Kidney (tissue), 14 donors: ENCODE measurements around the gene ATF7. TPM values are rescaled to one million over a fixed set of nuclear protein-coding genes. Genes with fewer than 3 reads are reported as not detected.

Source experiments
- DNase-seq, 5 donors: peaks; one replicate each; pipeline ENCODE4 v3.0.0-alpha.2; 2013 to 2020
- FAIRE-seq: peaks from 2 replicates; lab custom pipeline; 2012; peaks lifted over from hg19 to GRCh38; lab: Jason Lieb, UNC
- H3K27ac ChIP-seq, 2 donors: one replicate each; pipeline ENCODE4 v1.7.0; 2013; ENCODE audit warnings: low read depth in 2 of 2, low read length in 2 of 2, inconsistent platforms in 1 of 2
- H3K27me3 ChIP-seq: one replicate; pipeline ENCODE4 v1.7.1; 2013; ENCODE audit warnings: low read length, inconsistent platforms; ENCODE audit not compliant: control insufficient read depth, insufficient read depth
- H3K36me3 ChIP-seq, 3 donors: one replicate each; pipeline versions ENCODE4 v1.7.0 to v1.7.1; 2013; ENCODE audit warnings: low read length in 3 of 3, control low read depth in 1 of 3, inconsistent platforms in 1 of 3; ENCODE audit not compliant: insufficient read depth in 3 of 3, control insufficient read depth in 2 of 3
- H3K4me1 ChIP-seq, 3 donors: one replicate each; pipeline versions ENCODE4 v1.7.0 to v1.7.1; 2013; ENCODE audit warnings: low read length in 3 of 3, inconsistent platforms in 1 of 3, low read depth in 1 of 3; ENCODE audit not compliant: control insufficient read depth in 2 of 3, insufficient read depth in 2 of 3
- H3K4me3 ChIP-seq, 3 donors: one replicate each; pipeline versions ENCODE4 v1.7.0 to v1.8.1; 2013; ENCODE audit warnings: low read length in 3 of 3, control low read depth in 1 of 3, inconsistent platforms in 1 of 3
- H3K9ac ChIP-seq, 3 donors: one replicate each; pipeline versions ENCODE4 v1.7.0 to v1.7.1; 2013; ENCODE audit warnings: low read length in 3 of 3, control low read depth in 1 of 3, inconsistent platforms in 1 of 3
- H3K9me3 ChIP-seq, 3 donors: one replicate each; pipeline versions ENCODE4 v1.7.0 to v1.7.1; 2013; ENCODE audit warnings: low read length in 3 of 3, control low read depth in 1 of 3, inconsistent platforms in 1 of 3; ENCODE audit not compliant: control insufficient read depth in 2 of 3, insufficient read depth in 1 of 3
- intact Hi-C: fragments of 100-400 bp; cut with DNase I; formaldehyde crosslinking; loops from one replicate; pipeline ENCODE4 v1.11.1; 2022
- polyA plus RNA-seq: library from polyadenylated mRNA; stranded (reverse); fragments of 350-450 nt; fragmentation: Illumina TruSeq; extraction: RNeasy Lipid Tissue Mini Kit (QIAGEN cat#74804); gene quantifications from one replicate; pipeline ENCODE4 v1.2.3, GENCODE V29; 2014; ENCODE audit warnings: low read depth, low replicate concordance; ENCODE audit not compliant: insufficient read depth
- total RNA-seq: library from RNA; stranded (reverse); fragmentation: NEBNext Ultra II Directional; extraction: Animal tissue kit (Norgen Biotek cat#: 25700); gene quantifications from one replicate; pipeline ENCODE4 v1.2.1, GENCODE V29; 2021
- TF ChIP-seq, protein P1 (sequence below): IDR thresholded peaks from 3 replicates; pipeline ENCODE4 v1.5.1; 2012; ENCODE audit warnings: mild to moderate bottlenecking, moderate library complexity, borderline replicate concordance; ENCODE audit not compliant: insufficient read depth; ENCODE audit errors: extremely low read depth
- donor health status: control.
- donor health status: control.
- donor health status: control.
- donor health status: control.
- donor health status: control.
- donor health status: DM: yes; HTN: yes; CAD: no.
- donor health status: Normal renal cell carcinoma (clear cell type).

ATF7 gene
- total and polyA plus RNA-seq, 2 donors from 2014 or later = 16.2 to 54.7 TPM

GRCh38 chr12:53560351-53560750 lies 65.8 kb downstream of the ATF7 start:
- DNase-seq (peak in 2 of 5 donors; percentile 37 to 78), FAIRE-seq (no peak)
- Histone ChIP-seq H3K27ac (peak overlapping the region in 1 of 2 donors; percentile 3), H3K4me3 (no peak overlapping the region), H3K27me3 (no peaks in the 10 kb centered on the region), H3K4me1 (peaks cover 0 to 5% (median 0%) of the 10 kb centered on the region in 3 donors), H3K9ac (no peak overlapping the region), H3K36me3 (no peaks in the 10 kb centered on the region), H3K9me3 (no peaks in the 10 kb centered on the region)
- intact Hi-C loops = no loop called here
- TF ChIP-seq, protein P1, sequence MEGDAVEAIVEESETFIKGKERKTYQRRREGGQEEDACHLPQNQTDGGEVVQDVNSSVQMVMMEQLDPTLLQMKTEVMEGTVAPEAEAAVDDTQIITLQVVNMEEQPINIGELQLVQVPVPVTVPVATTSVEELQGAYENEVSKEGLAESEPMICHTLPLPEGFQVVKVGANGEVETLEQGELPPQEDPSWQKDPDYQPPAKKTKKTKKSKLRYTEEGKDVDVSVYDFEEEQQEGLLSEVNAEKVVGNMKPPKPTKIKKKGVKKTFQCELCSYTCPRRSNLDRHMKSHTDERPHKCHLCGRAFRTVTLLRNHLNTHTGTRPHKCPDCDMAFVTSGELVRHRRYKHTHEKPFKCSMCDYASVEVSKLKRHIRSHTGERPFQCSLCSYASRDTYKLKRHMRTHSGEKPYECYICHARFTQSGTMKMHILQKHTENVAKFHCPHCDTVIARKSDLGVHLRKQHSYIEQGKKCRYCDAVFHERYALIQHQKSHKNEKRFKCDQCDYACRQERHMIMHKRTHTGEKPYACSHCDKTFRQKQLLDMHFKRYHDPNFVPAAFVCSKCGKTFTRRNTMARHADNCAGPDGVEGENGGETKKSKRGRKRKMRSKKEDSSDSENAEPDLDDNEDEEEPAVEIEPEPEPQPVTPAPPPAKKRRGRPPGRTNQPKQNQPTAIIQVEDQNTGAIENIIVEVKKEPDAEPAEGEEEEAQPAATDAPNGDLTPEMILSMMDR = no peak

GRCh38 chr12:53558631-53559030 lies 67.6 kb downstream of the ATF7 start:
- Histone ChIP-seq H3K9me3 (no peaks in the 10 kb centered on the region), H3K4me1 (no peaks in the 10 kb centered on the region), H3K27ac (no peak overlapping the region), H3K9ac (no peak overlapping the region), H3K36me3 (no peaks in the 10 kb centered on the region), H3K27me3 (no peaks in the 10 kb centered on the region), H3K4me3 (no peak overlapping the region)
- FAIRE-seq (no peak), DNase-seq (no peak)
- intact Hi-C loops = no loop called here
- TF ChIP-seq, protein P1 = no peak

- TF ChIP-seq, protein P1 = no peak
- DNase-seq = peak in 2 of 5 donors; percentile 13 to 54
- FAIRE-seq = no peak
- no peak overlapping the region for H3K27ac ChIP-seq
- H3K4me3 ChIP-seq = no peak overlapping the region
- peaks cover 2 to 6% (median 5%) of the 10 kb centered on the region in 3 donors for H3K36me3 ChIP-seq
- H3K9me3 ChIP-seq = no peaks in the 10 kb centered on the region
- no peaks in the 10 kb centered on the region for H3K4me1 ChIP-seq
- H3K9ac ChIP-seq = no peak overlapping the region
- intact Hi-C loops = no loop called here
- H3K27me3 ChIP-seq = no peaks in the 10 kb centered on the region
These were observed 73.5 kb downstream of the ATF7 start for GRCh38 chr12:53552361-53553327.
